Activated T-helper 1 cell treated with Interleukin-2 at 50 U/mL for 16 hours (primary cell): ENCODE results near the gene CALML6.

Experiments
- DNase-seq: peaks from one replicate; pipeline ENCODE4 v3.0.0-alpha.2; 2020; ENCODE audit warnings: low read depth

Gene CALML6

DNA sequence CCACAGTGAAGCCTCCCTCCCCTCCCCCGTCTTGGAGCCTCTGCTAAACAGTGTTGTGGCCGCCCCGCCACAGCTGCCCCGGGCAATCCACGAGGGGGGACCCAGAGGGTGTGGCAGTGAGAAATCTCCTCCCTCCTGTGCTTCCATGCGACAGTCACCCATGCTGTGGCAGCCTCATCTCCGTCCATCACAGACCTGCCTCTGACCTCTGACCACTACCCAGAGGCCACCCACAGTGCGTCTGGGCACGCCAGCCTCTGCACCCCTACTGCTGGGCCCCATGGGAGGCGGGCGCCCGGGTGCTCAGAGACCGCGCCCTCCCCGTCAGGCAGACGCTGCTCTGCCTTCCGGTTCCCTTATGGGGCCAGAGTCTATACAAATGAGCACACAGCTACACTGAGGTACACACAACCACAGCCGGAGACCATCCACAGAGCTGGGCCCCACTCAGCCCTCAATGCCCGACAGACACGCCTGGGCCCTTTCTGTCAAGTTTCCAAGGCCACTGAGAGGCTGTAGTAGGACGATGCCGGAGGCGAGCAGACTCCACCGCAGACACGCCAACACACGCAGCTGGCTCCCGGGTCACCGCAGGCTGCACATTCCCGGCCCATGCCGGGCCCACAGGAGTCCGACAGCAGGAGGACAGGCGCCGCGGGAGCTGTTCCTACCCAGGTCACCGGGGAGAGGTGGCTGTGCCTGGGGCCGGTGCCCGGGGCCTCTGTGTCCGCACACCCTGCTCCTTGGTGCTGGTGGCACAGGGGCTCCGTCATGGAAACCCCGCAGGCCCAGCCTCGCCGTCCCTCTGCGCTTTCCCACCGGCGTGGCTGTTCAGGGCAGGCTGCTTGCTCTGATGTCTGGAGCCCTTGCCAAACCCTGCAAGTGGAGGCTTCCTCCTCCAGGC is 27.9 kb downstream of the CALML6 start:
- DNase-seq: no peak

DNA sequence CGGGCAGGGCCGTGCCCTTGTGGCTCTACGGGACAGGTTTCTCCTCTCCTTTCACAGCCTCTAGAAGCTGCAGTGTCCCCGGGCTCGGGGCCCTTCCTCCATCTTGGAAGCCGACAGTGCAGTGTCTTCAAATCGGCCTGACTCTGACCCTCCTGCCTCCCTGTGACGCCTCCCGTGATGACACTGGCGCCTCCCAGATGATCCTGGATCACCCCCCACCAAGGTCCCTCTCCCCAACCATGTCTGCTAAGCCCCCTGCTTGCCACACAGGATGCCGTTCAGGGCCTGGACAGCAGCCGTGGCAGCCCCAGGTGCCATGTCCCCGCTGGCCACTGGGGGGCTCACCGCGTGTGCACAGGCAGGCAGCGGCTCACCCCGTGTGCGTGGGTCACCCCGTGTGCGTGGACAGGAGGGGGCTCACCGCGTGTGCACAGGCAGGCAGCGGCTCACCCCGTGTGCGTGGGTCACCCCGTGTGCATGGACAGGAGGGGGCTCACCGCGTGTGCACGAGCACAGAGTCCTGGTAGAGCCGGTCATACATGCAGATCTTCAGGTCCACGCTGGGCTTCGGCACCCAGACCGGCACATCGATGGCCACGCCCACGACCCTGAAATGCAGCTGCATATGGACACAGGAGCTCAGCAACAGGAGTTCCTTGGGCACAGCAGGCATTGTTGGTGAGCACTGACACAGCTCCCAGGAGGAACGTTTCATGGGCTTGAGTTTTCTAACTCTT is 28.9 kb downstream of the CALML6 start:
- peak; percentile 38 for DNase-seq

- no peak for DNase-seq
These were observed 30.8 kb downstream of the CALML6 start for GRCh38 chr1:1945782-1946393.

DNA sequence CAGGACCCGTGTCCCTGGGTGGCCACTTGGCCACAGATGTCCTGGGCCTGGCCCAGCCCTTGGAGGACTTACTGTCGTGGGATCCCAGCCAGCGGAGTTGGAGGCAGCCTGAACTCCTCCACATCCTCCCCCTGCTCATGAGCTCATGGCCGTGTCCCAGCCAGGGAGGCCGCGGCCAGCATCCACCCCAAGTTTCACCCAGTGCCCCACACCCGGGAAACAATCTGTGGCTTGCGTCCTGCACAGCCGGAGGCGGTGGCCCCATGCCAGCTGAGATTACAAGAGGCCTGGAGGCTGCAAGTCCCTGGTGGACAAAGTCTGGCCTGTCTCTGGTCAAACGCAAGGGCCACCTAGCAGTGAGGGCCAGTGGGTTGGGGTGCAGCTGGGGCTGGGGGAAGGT is 31.5 kb downstream of the CALML6 start:
- no peak for DNase-seq

GRCh38 chr1:1947493-1947892 is 32.4 kb downstream of the CALML6 start:
- no peak for DNase-seq

- no peak for DNase-seq
These were observed 33.7 kb downstream of the CALML6 start for GRCh38 chr1:1948783-1949182.

DNA sequence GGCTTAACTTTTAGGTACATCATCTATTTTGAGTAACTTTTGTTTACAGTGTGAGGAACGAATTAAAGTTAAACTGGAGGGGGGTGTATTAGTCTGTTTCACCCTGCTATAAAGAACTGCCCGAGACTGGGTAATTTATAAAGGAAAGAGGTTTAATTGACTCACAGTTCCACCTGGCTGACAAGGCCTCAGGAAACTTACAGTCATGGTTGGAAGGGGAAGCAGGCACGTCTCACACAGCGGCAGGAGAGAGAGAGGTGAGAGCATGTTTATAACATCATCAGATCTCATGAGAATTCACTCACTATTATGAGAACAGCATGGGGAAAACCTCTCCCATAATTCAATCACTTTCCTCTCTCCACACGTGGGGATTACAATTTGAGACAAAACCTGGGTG is 35.9 kb downstream of the CALML6 start:
- no peak for DNase-seq

DNA sequence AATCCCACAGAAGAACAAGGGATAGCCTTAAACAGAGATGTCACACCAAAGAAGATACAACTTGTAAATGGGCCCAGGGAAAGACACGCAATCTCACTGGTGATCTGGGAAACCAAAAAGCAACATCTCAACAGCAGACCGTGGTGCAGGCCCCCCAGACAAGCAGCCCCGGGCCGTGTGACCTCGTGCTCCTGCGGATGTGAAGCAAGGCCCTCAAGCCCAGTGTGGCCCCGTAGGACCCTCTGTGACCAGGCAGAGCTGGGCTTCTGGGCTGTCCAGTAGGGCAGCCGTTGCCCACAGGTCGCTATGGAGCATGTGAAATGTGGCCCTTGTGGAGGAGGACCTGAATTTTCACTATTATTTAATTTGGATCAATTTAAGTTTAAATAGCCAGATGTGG is 39.0 kb downstream of the CALML6 start:
- no peak for DNase-seq

- no peak for DNase-seq
These were observed 39.9 kb downstream of the CALML6 start for GRCh38 chr1:1954831-1955441.

DNA sequence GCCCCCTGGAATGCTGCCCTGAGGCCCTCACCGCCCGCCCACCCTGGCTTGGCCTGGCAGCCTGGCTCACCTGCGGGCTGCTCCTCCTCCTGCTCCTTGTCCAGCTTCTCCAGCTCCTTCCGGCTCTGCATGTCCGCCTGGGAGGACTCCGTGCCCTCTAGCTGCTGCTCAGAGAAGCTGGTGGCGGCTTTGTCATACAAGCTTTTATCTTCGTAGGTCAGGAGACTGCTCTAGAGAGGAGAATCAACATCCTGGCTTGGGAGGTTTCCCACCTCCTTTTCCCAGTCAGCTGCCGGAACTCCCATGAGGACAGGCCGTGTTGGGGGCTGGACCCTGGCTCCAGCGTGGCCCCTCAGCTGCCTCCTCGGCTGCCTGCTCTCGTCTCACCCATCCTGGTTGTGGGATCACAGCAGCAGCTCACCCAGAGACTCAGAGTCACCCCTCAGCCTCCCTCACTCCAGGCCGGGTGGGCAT is 40.6 kb downstream of the CALML6 start:
- DNase-seq: no peak

GRCh38 chr1:1956101-1956500 is 41.0 kb downstream of the CALML6 start:
- no peak for DNase-seq

- no peak for DNase-seq
These were observed 41.8 kb downstream of the CALML6 start for GRCh38 chr1:1956586-1957532.

DNA sequence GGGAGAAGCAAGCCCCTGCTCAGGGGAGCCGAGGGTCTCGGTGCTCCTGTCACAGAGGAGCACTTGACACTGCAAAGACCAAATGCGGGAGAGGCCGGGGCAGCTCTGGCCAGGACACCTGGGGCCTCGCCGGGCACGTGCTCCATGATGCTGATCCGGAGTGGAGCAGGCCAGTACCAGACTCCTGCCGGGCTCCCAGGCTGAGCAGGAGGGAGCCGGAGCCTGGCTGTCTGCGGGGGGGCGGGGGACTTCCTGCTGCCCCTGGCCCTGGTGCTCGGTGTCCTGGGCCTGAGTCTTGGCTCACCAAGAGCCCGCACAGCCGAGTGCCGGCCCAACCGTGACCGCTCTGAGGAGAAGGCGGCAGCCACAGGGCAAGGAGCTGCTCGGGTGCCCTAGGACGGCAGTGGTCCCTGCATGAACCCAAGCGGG is 42.5 kb downstream of the CALML6 start:
- DNase-seq: no peak

DNA sequence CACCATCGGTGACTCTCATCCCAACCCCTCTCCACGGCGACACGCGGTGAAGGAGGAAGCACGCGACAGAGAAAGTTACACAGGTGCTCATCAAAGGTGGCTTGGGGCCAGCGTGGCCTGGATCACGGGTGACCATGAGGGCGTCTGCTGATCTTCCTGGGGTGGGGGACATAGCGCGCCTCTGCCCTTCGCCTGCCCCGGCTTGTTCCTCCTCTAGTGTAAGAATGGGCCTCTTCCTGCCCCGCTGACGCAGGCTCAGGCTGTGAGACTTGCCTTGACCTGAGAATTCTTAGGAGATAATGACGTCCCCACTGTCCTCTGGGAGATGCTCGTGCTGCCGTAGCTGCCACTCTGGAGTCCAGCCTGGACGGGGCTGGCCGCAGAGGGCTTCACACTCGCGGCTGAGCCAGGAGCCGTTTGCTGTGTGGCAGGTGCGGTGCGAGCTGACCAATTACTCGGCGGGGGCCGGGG is 43.0 kb downstream of the CALML6 start:
- no peak for DNase-seq

- no peak for DNase-seq
These were observed 44.4 kb downstream of the CALML6 start for GRCh38 chr1:1959459-1959839.

- DNase-seq: peak; percentile 38
These were observed 44.9 kb downstream of the CALML6 start for GRCh38 chr1:1959840-1960479.

GRCh38 chr1:1960480-1961196 is 45.6 kb downstream of the CALML6 start:
- DNase-seq: no peak

DNA sequence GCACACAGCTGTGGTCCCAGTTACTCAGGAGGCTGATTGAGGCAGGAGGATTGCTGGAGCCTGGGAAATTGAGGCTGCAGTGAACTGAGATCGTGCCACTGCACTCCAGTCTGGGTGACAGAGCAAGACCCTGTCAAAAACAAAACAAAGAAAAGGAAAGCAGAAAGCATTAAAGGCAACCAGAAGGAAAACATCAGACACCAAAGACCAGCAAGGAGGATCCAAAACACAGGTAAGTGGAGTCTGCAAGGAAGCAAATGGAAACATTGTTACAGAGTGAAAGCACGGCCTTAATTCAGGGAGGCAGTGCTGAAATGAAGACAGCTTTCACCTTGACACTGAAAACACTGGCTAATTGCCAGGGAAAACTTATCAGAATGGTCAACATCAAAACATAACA is 47.7 kb downstream of the CALML6 start:
- DNase-seq: no peak

GRCh38 chr1:1963570-1963969 is 48.5 kb downstream of the CALML6 start:
- no peak for DNase-seq

- DNase-seq: no peak
These were observed 49.8 kb downstream of the CALML6 start for GRCh38 chr1:1964811-1965210.
